NCI-H510A (cell line): ENCODE data around the gene LARGE1.

Source experiments
- DNase-seq: peaks from one replicate; lab custom pipeline; 2025; lab: John Stamatoyannopoulos, UW

Gene LARGE1

GRCh38 chr22:33657670-33658069, 262.6 kb downstream of the LARGE1 start:
- no peak for DNase-seq

GRCh38 chr22:33656808-33657628, 263.3 kb downstream of the LARGE1 start:
- DNase-seq, result no peak

GRCh38 chr22:33654173-33654895, 265.9 kb downstream of the LARGE1 start:
- DNase-seq, result no peak

GRCh38 chr22:33653532-33654063, 266.7 kb downstream of the LARGE1 start:
- no peak for DNase-seq

GRCh38 chr22:33652615-33653014, 267.7 kb downstream of the LARGE1 start:
- DNase-seq, result no peak

GRCh38 chr22:33650244-33650643, 270.0 kb downstream of the LARGE1 start:
- no peak for DNase-seq

GRCh38 chr22:33648478-33648877, 271.8 kb downstream of the LARGE1 start:
- DNase-seq, result no peak

- no peak for DNase-seq
Measured at GRCh38 chr22:33640900-33641299, 279.4 kb downstream of the LARGE1 start.

- no peak for DNase-seq
Measured at GRCh38 chr22:33639588-33640254, 280.6 kb downstream of the LARGE1 start.

GRCh38 chr22:33635766-33636165, 284.5 kb downstream of the LARGE1 start:
- no peak for DNase-seq

- DNase-seq, result no peak
Measured at GRCh38 chr22:33631777-33632176, 288.5 kb downstream of the LARGE1 start.

- no peak for DNase-seq
Measured at GRCh38 chr22:33625959-33626358, 294.3 kb downstream of the LARGE1 start.

- DNase-seq, result no peak
Measured at GRCh38 chr22:33620085-33620484, 300.2 kb downstream of the LARGE1 start.

- DNase-seq, result no peak
Measured at GRCh38 chr22:33606504-33606903, 313.8 kb downstream of the LARGE1 start.

GRCh38 chr22:33605666-33606065, 314.6 kb downstream of the LARGE1 start:
- DNase-seq, result no peak

- no peak for DNase-seq
Measured at GRCh38 chr22:33605221-33605620, 315.1 kb downstream of the LARGE1 start.

- no peak for DNase-seq
Measured at GRCh38 chr22:33601062-33601461, 319.2 kb downstream of the LARGE1 start.

- no peak for DNase-seq
Measured at GRCh38 chr22:33600595-33600994, 319.7 kb downstream of the LARGE1 start.

GRCh38 chr22:33600113-33600512, 320.2 kb downstream of the LARGE1 start:
- no peak for DNase-seq

GRCh38 chr22:33599596-33599995, 320.7 kb downstream of the LARGE1 start:
- no peak for DNase-seq

- DNase-seq, result no peak
Measured at GRCh38 chr22:33598821-33599220, 321.5 kb downstream of the LARGE1 start.

- no peak for DNase-seq
Measured at GRCh38 chr22:33597274-33597985, 322.8 kb downstream of the LARGE1 start.
